ENCODE results near the gene SF3B1.
"Not testable (repeated sequence)": the region's sequence is repeated elsewhere in the genome, so short reads cannot be mapped to it uniquely, and the experiment has no call there.

The SF3B1 gene

GRCh38 chr2:197434541-197435513, at the start of gene SF3B1:
TSS of gene SF3B1 (minus strand) at chr2:197435028. CDS start at chr2:197434999, 29 bp downstream.
- peak; percentile 97 for DNase-seq (ENCODE audit: low read depth)
- H3K4me3 ChIP-seq (ENCODE audit: low read depth, low read length) = peak within 1 kb of the TSS; percentile 67
- TF ChIP-seq CTCF (IDR thresholded peaks at IDR 0.05; ENCODE audit: low read depth, low read length, missing control alignments) = no peak

GRCh38 chr2:197484248-197484647, 49.4 kb upstream of the SF3B1 start:
- H3K4me3 ChIP-seq (ENCODE audit: low read depth, low read length); DNase-seq (ENCODE audit: low read depth): not testable (repeated sequence)

- TF ChIP-seq CTCF (IDR thresholded peaks at IDR 0.05; ENCODE audit: low read depth, low read length, missing control alignments) = no peak
- no peak for DNase-seq (ENCODE audit: low read depth)
- H3K4me3 ChIP-seq (ENCODE audit: low read depth, low read length) = no peak overlapping the region
Measured at GRCh38 chr2:197480165-197481036, 45.6 kb upstream of the SF3B1 start.

- TF ChIP-seq CTCF (IDR thresholded peaks at IDR 0.05; ENCODE audit: low read depth, low read length, missing control alignments) = no peak
- DNase-seq (ENCODE audit: low read depth) = no peak
- H3K4me3 ChIP-seq (ENCODE audit: low read depth, low read length) = no peak overlapping the region
Measured at GRCh38 chr2:197477797-197478196, 43.0 kb upstream of the SF3B1 start.

GRCh38 chr2:197472166-197472565, 37.3 kb upstream of the SF3B1 start:
- no peak for TF ChIP-seq CTCF (IDR thresholded peaks at IDR 0.05; ENCODE audit: low read depth, low read length, missing control alignments)
- DNase-seq (ENCODE audit: low read depth) = no peak

GRCh38 chr2:197464175-197464574, 29.3 kb upstream of the SF3B1 start:
- H3K4me3 ChIP-seq (ENCODE audit: low read depth, low read length) = no peak overlapping the region
- DNase-seq (ENCODE audit: low read depth) = no peak
- TF ChIP-seq CTCF (IDR thresholded peaks at IDR 0.05; ENCODE audit: low read depth, low read length, missing control alignments) = no peak

More at GRCh38 chr2:197472166-197472565, 37.3 kb upstream of the SF3B1 start:
- no peak overlapping the region for H3K4me3 ChIP-seq (ENCODE audit: low read depth, low read length)

GRCh38 chr2:197461057-197461456, 26.2 kb upstream of the SF3B1 start:
- no peak for TF ChIP-seq CTCF (IDR thresholded peaks at IDR 0.05; ENCODE audit: low read depth, low read length, missing control alignments)
- no peak overlapping the region for H3K4me3 ChIP-seq (ENCODE audit: low read depth, low read length)
- DNase-seq (ENCODE audit: low read depth) = no peak

All from GM12864 (cell line).